GM13977 (cell line): ENCODE measurements around the gene TRIM47.

Experiments used
- DNase-seq: peaks from one replicate; pipeline ENCODE4 v3.0.0; 2012; ENCODE audit warnings: low spot score
- in situ Hi-C: fragments of 300-500 bp; cut with MboI; formaldehyde crosslinking; loops from one replicate; pipeline ENCODE4 v1.12.0; 2022; ENCODE audit warnings: low sequenced_read_pairs, low pct_unique_long_range_greater_than_20kb, mixed read lengths, inconsistent platforms; ENCODE audit not compliant: unreplicated experiment
- TF ChIP-seq, protein P1 (sequence below): IDR thresholded peaks from 2 replicates; pipeline ENCODE4 v1.5.1; 2012; ENCODE audit warnings: mild to moderate bottlenecking, control low read depth; ENCODE audit not compliant: insufficient read depth; ENCODE audit errors: extremely low read depth, missing control alignments

TRIM47 gene

DNA sequence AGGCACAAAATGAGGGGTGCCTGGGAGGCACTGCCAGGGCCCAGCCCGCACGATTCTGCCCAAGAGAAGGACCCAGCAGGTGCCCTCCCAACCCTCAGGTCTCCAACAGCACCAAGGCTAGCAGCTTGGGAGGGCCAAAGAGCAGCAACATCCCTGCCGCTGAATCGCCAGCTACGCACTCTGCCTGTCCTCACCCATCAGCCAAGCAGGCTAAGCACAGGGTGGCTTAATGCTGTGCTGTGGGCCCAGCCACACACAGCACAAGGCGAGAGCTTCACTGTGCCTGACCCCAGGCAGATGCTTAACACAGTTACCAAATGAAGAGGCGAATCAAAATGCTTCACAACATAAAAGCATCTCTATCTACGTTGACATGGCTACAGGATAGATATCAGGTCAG lies 36.9 kb upstream of the TRIM47 start:
- in situ Hi-C loops: loop anchor here (25.0 kb wide), 1 partner anchor 397 kb away; the partner anchor contains the start of gene QRICH2
- DNase-seq: no peak
- TF ChIP-seq, protein P1, sequence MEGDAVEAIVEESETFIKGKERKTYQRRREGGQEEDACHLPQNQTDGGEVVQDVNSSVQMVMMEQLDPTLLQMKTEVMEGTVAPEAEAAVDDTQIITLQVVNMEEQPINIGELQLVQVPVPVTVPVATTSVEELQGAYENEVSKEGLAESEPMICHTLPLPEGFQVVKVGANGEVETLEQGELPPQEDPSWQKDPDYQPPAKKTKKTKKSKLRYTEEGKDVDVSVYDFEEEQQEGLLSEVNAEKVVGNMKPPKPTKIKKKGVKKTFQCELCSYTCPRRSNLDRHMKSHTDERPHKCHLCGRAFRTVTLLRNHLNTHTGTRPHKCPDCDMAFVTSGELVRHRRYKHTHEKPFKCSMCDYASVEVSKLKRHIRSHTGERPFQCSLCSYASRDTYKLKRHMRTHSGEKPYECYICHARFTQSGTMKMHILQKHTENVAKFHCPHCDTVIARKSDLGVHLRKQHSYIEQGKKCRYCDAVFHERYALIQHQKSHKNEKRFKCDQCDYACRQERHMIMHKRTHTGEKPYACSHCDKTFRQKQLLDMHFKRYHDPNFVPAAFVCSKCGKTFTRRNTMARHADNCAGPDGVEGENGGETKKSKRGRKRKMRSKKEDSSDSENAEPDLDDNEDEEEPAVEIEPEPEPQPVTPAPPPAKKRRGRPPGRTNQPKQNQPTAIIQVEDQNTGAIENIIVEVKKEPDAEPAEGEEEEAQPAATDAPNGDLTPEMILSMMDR: no peak

DNA sequence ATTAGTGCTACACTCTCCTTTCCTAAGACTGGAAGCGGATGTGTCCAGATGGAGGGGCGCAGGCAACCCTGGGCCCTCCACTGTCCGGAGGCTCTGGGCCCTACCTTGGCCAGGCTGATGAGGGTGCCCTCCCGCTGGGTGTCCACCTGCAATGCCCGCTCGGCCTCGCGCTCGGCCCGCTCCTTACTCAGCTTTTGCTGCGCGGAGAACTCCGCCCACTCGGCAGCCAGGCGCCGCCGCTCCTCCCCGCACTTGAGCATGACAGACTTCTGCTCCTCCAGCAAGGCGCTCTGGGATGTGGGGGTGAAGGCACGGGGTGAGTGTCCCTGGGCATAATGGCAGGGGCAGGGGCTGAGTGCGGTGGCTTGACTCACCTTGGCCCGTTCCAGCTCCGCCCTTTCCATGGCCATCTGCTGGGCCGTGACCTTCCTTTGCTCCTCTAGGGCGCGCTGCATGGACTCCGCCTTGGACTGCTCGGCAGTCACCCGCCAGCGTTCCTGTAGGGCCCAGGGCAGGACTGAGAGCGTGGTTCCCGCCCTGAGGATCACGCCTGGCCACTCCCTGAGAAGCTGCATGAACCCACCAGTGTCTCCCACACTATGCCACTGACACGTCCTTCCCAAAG lies 36.4 kb upstream of the TRIM47 start:
- in situ Hi-C loops: loop anchor here (25.0 kb wide), 1 partner anchor 398 kb away; the partner anchor contains the start of gene QRICH2
- no peak for DNase-seq
- TF ChIP-seq, protein P1: no peak

DNA sequence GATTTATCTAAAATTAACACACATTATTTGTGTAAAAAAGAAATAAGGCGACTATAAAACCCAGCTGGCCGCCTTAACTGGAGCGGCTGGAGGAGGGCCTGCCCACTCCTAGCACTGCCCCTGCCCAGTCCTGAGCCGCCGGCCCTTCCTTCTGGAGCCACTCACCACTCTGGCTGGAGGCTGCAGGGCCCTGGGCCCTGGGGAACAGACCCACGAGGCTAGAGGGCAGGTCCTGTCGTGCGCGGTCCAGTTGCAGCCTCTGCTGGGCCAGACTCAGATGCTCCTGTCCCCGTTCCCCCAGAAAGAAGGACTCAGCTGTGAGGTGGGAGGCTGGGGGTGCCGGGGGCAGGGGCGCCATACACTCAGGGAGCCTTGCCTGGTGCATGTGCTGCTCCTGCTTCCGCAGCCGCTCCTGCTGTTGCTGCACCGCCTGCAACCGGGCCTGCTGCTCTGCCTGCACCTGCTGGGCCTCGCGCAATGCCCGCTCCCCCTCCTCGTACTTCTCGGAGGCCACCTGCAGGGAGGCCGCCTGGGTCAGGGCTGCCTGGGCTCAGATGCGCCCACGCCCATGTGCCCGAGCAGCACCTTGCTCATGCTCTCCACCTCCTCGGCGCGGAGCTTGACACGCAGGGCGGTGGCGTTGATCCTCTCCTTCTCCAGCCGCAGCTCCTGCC lies 35.3 kb upstream of the TRIM47 start:
- DNase-seq: no peak
- in situ Hi-C loops: loop anchor here (25.0 kb wide), 1 partner anchor 399 kb away; the partner anchor contains the start of gene QRICH2
- TF ChIP-seq, protein P1: no peak

DNA sequence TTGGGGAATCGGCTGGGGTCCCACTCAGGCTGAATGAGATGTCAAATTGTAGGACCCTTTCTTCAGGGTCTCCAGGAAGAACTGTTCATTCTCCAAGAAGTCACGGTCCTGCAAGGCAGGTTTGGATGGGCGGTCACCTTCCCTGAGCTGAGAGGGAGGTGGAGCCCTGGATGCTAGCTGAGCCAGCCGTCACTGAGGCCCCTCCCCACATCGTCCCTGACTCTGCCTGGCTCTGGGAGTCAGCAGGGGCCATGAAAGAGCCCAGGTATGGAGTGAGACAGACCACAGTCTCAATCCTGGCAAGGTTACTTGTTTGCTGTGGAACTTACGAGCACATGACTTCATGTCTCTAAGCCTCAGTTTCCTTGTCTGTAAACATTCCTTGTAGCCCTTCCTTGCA lies 32.3 kb upstream of the TRIM47 start:
- no peak for DNase-seq
- TF ChIP-seq, protein P1: no peak
- in situ Hi-C loops: loop anchor here (25.0 kb wide), 1 partner anchor 402 kb away; the partner anchor contains the start of gene QRICH2

DNA sequence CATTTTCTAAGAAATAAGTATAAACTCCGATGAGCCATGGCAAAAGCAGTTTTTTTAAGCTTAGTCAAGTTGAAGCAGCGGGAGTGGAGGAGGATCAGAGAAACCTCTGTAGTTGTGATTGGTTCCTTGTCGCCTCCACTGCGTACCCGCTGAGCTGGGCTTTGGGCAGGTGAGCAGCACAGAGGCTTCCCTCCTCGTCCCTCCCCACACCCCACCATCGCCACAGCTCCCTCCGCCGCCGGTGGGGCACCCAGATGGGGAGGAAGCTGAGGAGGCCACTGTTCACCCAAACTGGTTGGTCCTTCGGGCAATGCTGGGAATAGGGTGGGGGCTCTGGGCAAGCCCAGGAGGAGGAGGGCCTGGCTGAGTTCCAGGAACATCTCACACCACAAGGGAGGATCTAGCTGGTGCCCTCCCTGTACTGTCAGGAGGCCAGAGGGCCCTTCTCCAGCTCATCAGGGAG lies 31.5 kb upstream of the TRIM47 start:
- TF ChIP-seq, protein P1: no peak
- DNase-seq: no peak
- in situ Hi-C loops: loop anchor here (10.0 to 25.0 kb wide), 2 partner anchors 95 to 402 kb away; partner anchors contain the start of genes CDK3 and QRICH2

DNA sequence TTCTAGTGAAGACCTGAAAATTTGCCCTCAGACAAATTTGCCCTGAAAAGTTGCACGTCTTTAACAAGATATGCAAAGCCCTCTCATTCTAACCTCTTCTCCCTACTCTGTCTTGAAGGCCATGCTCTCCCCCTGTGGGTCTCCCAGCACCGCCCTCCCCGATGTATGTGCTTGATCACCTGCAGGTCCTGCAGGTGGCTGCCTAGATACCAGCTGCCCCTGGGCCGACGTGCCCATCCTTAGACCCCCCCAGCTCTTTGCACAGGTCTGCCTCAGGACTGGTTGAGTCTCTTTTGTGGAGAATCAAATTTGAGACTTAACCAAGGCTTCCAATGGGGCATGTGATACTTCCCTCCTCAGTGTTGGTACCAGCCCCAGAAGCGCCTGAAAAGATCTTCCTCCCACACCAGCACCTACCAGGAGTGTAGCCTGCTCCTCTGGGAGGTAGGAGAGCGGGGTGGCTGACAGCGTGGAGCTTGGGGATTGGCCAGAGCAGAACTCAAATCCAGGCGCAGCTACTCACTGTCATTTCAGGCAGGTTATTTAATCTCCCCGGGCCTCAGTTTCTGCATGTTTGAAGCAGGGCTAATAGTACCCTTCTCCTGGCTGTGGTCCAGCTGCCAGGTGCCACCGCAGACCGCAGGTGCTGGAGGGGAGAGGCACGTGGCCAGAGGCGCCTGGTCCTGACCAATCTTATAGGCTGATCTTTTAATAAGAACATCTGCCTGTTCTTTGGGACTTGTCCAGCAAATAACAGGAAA lies 30.9 kb upstream of the TRIM47 start:
- in situ Hi-C loops: loop anchor here (10.0 to 25.0 kb wide), 2 partner anchors 96 to 403 kb away; partner anchors contain the start of genes CDK3 and QRICH2
- no peak for DNase-seq
- TF ChIP-seq, protein P1: no peak
